Measurements from ENCODE around the gene PHF2.

DNA sequence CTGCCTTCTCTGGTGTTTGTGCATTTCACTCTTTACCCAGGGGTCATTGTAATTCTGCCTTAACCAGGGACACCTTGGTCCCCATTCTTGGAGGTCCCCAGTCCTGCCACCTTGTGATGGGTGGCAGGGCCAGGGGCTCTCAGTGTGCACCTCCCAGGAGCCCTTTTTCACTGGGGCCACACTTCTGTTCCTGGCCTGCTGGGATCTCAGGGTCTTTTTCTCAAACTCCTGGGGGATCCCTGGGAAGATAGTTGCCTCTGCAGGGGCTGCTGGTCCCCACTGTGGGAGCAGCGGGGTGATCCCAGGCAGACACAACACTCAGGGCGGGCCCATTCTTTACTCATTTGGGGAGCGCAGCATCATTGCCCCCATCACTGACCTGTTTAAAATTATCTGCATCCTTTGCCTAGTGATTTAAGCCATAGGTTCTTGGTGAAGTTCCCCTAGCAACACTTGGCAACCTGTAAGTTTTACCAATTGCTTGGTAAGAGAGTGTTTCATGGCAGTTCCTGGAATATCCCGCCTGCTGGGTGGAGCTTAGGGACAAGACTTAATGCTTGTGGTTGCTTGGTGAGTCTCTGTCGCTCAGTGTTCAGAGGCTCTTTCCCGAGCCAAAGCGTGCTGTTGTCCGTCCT lies 15.7 kb downstream of the PHF2 start:
- TF ChIP-seq, protein P1, sequence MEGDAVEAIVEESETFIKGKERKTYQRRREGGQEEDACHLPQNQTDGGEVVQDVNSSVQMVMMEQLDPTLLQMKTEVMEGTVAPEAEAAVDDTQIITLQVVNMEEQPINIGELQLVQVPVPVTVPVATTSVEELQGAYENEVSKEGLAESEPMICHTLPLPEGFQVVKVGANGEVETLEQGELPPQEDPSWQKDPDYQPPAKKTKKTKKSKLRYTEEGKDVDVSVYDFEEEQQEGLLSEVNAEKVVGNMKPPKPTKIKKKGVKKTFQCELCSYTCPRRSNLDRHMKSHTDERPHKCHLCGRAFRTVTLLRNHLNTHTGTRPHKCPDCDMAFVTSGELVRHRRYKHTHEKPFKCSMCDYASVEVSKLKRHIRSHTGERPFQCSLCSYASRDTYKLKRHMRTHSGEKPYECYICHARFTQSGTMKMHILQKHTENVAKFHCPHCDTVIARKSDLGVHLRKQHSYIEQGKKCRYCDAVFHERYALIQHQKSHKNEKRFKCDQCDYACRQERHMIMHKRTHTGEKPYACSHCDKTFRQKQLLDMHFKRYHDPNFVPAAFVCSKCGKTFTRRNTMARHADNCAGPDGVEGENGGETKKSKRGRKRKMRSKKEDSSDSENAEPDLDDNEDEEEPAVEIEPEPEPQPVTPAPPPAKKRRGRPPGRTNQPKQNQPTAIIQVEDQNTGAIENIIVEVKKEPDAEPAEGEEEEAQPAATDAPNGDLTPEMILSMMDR (IDR thresholded peaks at IDR 0.05; ENCODE audit: low read depth, low read length), result no peak
- TF ChIP-seq EZH2phosphoT487 (IDR thresholded peaks at IDR 0.05; ENCODE audit: low read depth), result no peak

All from OCI-LY3 (cell line).